Upper lobe of left lung (tissue), 6 donors: Measurements from ENCODE around the gene CACNA2D1. TPM values are rescaled to one million over a fixed set of nuclear protein-coding genes. Genes with fewer than 3 reads are reported as not detected.

Source experiments
- ATAC-seq, 2 donors: fragments of 200-7000 bp; cut with Tn5 transposase; one replicate each; pipeline ENCODE4 v1.9.1; 2022; ENCODE audit warnings: mild to moderate bottlenecking in 2 of 2, moderate library complexity in 2 of 2; ENCODE audit not compliant: low FRiP score in 2 of 2
- DNase-seq, 2 donors: peaks; one replicate each; pipeline ENCODE4 v3.0.0-alpha.2; 2019 to 2020
- H3K27ac ChIP-seq, 4 donors: fragments of 200-600 bp; sonication (generic); one replicate each; pipeline ENCODE4 v1.5.1; 2016 to 2019
- H3K27me3 ChIP-seq, 4 donors: fragments of 200-600 bp; sonication (generic); one replicate each; pipeline ENCODE4 v1.5.1; 2017 to 2019
- H3K36me3 ChIP-seq, 4 donors: fragments of 200-600 bp; sonication (generic); one replicate each; pipeline ENCODE4 v1.5.1; 2016 to 2019
- H3K4me1 ChIP-seq, 4 donors: fragments of 200-600 bp; sonication (generic); one replicate each; pipeline ENCODE4 v1.5.1; 2018 to 2019
- H3K4me3 ChIP-seq, 4 donors: fragments of 200-600 bp; sonication (generic); one replicate each; pipeline ENCODE4 v1.5.1; 2017 to 2019; ENCODE audit warnings: mild to moderate bottlenecking in 2 of 4, moderate library complexity in 1 of 4
- H3K9me3 ChIP-seq, 4 donors: fragments of 200-600 bp; sonication (generic); one replicate each; pipeline ENCODE4 v1.5.1; 2018 to 2019
- CTCF ChIP-seq, 6 experiments: fragments of 450-650 bp in 4 of 6; fragments of 200-600 bp in 2 of 6; sonication (generic) in 2 of 6; IDR thresholded peaks; one replicate each; pipeline ENCODE4 v1.5.1; 2016 to 2019; ENCODE audit warnings: antibody characterized with exemption in 6 of 6
- EP300 ChIP-seq, 4 donors: sonication (generic); formaldehyde crosslinking; IDR thresholded peaks; one replicate each; pipeline ENCODE4 v1.5.1; 2017; ENCODE audit warnings: antibody characterized with exemption in 4 of 4, control low read depth in 2 of 4
- POLR2A ChIP-seq, 4 donors: fragments of 450-650 bp; IDR thresholded peaks; one replicate each; pipeline ENCODE4 v1.5.1; 2016 to 2017; ENCODE audit warnings: antibody characterized with exemption in 4 of 4, mild to moderate bottlenecking in 2 of 4
- POLR2AphosphoS5 ChIP-seq, 2 donors: sonication (generic); formaldehyde crosslinking; IDR thresholded peaks; one replicate each; pipeline ENCODE4 v1.5.1; 2017; ENCODE audit warnings: antibody characterized with exemption in 2 of 2
- WGBS, 2 donors: methylation state at CpG; one replicate each; pipeline ENCODE4 v1.1.5; 2017 to 2018; 5-methylcytosine and 5-hydroxymethylcytosine counted together
- total RNA-seq, 6 donors: library from RNA; depleted of rRNA in 4 of 6; stranded (reverse); fragments of >200 nt in 4 of 6; gene quantifications; one replicate each; pipeline versions ENCODE4 v1.1.0 to v1.2.1, GENCODE V29; 2016 to 2021
- donor health status: DM: no; HTN: no; CAD: no; lungs with moderate emphysema.
- donor health status: DM: no; HTN: yes; CAD: no; lungs with severe emphysema.

The CACNA2D1 gene
- total RNA-seq, 6 donors from 2014 or later = 6.7 to 85.9 (median 9.6) TPM

GRCh38 chr7:82054544-82054943 lies 389.0 kb downstream of the CACNA2D1 start:
- 90 to 92% methylated on average over 1 of the region's 1 CpG for WGBS, 2 donors
- no peak for TF ChIP-seq POLR2AphosphoS5 (IDR thresholded peaks at IDR 0.05)
- TF ChIP-seq CTCF (IDR thresholded peaks at IDR 0.05) = no peak
- TF ChIP-seq POLR2A (IDR thresholded peaks at IDR 0.05) = no peak
- no peak for TF ChIP-seq EP300 (IDR thresholded peaks at IDR 0.05)
- no peaks in the 10 kb centered on the region for H3K4me1 ChIP-seq
- no peaks in the 10 kb centered on the region for H3K27me3 ChIP-seq
- H3K4me3 ChIP-seq = no peak overlapping the region
- DNase-seq (no peak), ATAC-seq (no peak)
- H3K36me3 ChIP-seq = no peaks in the 10 kb centered on the region
- H3K27ac ChIP-seq = no peak overlapping the region
- no peaks in the 10 kb centered on the region for H3K9me3 ChIP-seq

GRCh38 chr7:82053453-82054032 lies 390.0 kb downstream of the CACNA2D1 start:
- TF ChIP-seq POLR2AphosphoS5 (IDR thresholded peaks at IDR 0.05) (no peak), POLR2A (IDR thresholded peaks at IDR 0.05) (no peak), CTCF (IDR thresholded peaks at IDR 0.05) (no peak), EP300 (IDR thresholded peaks at IDR 0.05) (no peak)
- Histone ChIP-seq H3K27me3 (no peaks in the 10 kb centered on the region), H3K4me1 (no peaks in the 10 kb centered on the region), H3K36me3 (no peaks in the 10 kb centered on the region), H3K9me3 (no peaks in the 10 kb centered on the region), H3K4me3 (no peak overlapping the region), H3K27ac (no peak overlapping the region)
- ATAC-seq (no peak), DNase-seq (no peak)
- WGBS, 2 donors = 80 to 84% methylated on average over 3 of the region's 3 CpGs

- Histone ChIP-seq H3K4me1 (no peaks in the 10 kb centered on the region), H3K27me3 (no peaks in the 10 kb centered on the region), H3K36me3 (no peaks in the 10 kb centered on the region), H3K9me3 (no peaks in the 10 kb centered on the region), H3K4me3 (no peak overlapping the region), H3K27ac (no peak overlapping the region)
- 45 to 72% methylated on average over 2 of the region's 2 CpGs for WGBS, 2 donors
- ATAC-seq = no peak
- DNase-seq = no peak
- TF ChIP-seq POLR2A (IDR thresholded peaks at IDR 0.05) = no peak
- no peak for TF ChIP-seq POLR2AphosphoS5 (IDR thresholded peaks at IDR 0.05)
- no peak for TF ChIP-seq EP300 (IDR thresholded peaks at IDR 0.05)
- no peak for TF ChIP-seq CTCF (IDR thresholded peaks at IDR 0.05)
These were observed 392.0 kb downstream of the CACNA2D1 start for GRCh38 chr7:82051601-82052000.

- Histone ChIP-seq H3K36me3 (no peaks in the 10 kb centered on the region), H3K27me3 (no peaks in the 10 kb centered on the region), H3K4me1 (no peaks in the 10 kb centered on the region), H3K9me3 (no peaks in the 10 kb centered on the region), H3K4me3 (no peak overlapping the region), H3K27ac (no peak overlapping the region)
- DNase-seq = no peak
- WGBS, 2 donors = 66 to 74% methylated on average over 4 of the region's 4 CpGs
- ATAC-seq = peak in 1 of 2 donors; percentile 56
- no peak for TF ChIP-seq POLR2AphosphoS5 (IDR thresholded peaks at IDR 0.05)
- TF ChIP-seq EP300 (IDR thresholded peaks at IDR 0.05) = no peak
- no peak for TF ChIP-seq POLR2A (IDR thresholded peaks at IDR 0.05)
These were observed 392.8 kb downstream of the CACNA2D1 start for GRCh38 chr7:82050792-82051191.

- Histone ChIP-seq H3K4me3 (no peak overlapping the region), H3K4me1 (no peaks in the 10 kb centered on the region), H3K27me3 (no peaks in the 10 kb centered on the region), H3K36me3 (no peaks in the 10 kb centered on the region), H3K27ac (no peak overlapping the region), H3K9me3 (no peaks in the 10 kb centered on the region)
- ATAC-seq = peak in 1 of 2 donors; percentile 86
- TF ChIP-seq POLR2A (IDR thresholded peaks at IDR 0.05) (no peak), CTCF (IDR thresholded peaks at IDR 0.05) (no peak), EP300 (IDR thresholded peaks at IDR 0.05) (no peak), POLR2AphosphoS5 (IDR thresholded peaks at IDR 0.05) (no peak)
- WGBS, 2 donors = 79 to 97% methylated on average over 1 of the region's 1 CpG
- no peak for DNase-seq
These were observed 393.6 kb downstream of the CACNA2D1 start for GRCh38 chr7:82049891-82050533.
